Measurements from ENCODE around the gene ATP2C2. TPM values are rescaled to one million over a fixed set of nuclear protein-coding genes. Genes with fewer than 3 reads are reported as not detected.

Gene ATP2C2
- total RNA-seq, 1 experiment from 2014 or later, result 20.3 TPM

DNA sequence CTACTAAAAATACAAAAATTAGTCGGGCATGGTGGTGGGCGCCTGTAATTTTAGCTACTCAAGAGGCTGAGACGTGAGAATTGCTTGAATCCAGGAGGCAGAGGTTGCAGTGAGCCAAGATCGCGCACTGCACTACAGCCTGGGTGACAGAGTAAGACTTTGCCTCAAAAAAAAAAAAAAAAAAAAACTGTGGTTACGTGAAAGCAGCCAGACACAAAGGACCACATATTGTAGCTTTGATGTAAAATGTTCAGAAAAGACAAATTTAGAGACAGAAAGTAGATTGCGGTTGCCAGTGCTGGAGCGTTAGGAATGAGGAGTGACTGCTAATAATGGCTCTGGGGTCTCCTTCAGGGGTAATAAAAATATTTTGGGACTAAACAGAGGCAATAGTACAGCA, 140.2 kb downstream of the ATP2C2 start:
- ChIA-PET RAD21 (ENCODE audit: low non-redundant PET in 1 of 2, low total read pairs in 2 of 2, uncharacterized antibody in 2 of 2, unreplicated experiment in 2 of 2) (interaction anchor here in 1 of 2 experiments (0.7 kb wide), 1 partner anchor 173 kb away, joined by 4 read pairs; no protein-coding TSS in a partner anchor), CTCF (interaction anchor here (1.1 kb wide), 1 partner anchor 463 kb away, joined by 6 read pairs; no protein-coding TSS in a partner anchor)

DNA sequence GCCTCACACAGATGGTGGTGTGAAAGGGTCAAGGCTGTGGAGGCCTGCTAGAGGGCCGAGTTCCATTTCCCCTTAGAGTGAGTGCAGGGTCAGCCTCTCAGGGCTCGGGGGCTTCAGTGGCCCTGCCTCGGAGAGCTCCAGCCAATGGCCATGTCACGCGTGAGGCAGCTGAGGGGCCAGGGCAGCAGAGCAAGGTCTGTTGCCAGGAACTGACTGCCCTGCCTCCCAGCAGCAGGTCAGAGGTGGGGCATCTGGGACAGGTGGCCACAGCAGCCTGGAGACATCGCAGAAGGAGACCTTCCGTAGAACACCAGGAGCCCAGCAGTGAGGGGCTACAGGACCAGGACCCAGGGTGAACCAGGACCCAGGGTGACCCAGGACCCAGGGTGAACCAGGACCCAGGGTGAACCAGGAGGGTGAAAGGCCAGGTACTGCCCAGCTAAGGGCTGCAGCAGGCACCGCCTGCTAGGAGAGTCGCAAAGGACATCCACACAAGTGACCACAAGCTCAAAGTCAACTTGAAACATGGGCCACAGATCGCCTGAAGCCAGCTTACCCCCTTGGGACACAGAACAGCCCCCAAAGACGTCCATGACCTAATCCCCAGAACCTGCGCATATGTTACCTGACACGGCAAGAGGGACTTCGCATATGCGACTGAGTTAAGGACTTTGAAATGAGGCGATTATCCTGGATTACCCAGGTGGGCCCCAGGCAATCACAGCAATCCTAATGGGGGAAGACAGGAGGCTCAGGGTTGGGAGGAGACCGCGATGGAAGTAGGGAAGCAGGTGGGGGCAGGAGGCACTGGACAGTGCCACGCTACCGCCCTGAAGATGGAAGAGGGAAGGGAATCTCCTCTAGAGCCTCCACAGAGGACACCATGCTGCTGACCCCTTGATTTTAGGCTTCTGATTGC, 141.0 kb downstream of the ATP2C2 start:
- BruUV-seq (replicated peaks), result no TSS peak
- Histone ChIP-seq H3K27me3 (ENCODE audit: insufficient read depth, low read length) (no peaks in the 10 kb centered on the region), H3K9ac (ENCODE audit: low read length) (no peak overlapping the region), H3K4me2 (ENCODE audit: low read length) (no peak overlapping the region), H3K4me1 (ENCODE audit: control insufficient read depth in 1 of 2, insufficient read depth in 2 of 2, low read length in 2 of 2) (peaks cover 13 to 40% of the 10 kb centered on the region in 2 experiments), H3K27ac (ENCODE audit: low read depth, low read length) (no peak overlapping the region), H3K4me3 (replicated peaks in 1 of 2; ENCODE audit: low read depth in 1 of 2, low read length in 2 of 2) (no peak overlapping the region), H3K79me2 (ENCODE audit: insufficient read depth, low read length) (no peaks in the 10 kb centered on the region), H3K36me3 (ENCODE audit: control insufficient read depth in 1 of 2, insufficient read depth in 2 of 2, low read length in 2 of 2) (no peaks in the 10 kb centered on the region), H2AFZ (ENCODE audit: low read depth, low read length, poor library complexity, severe bottlenecking) (no peak overlapping the region), H4K20me1 (ENCODE audit: insufficient read depth) (no peaks in the 10 kb centered on the region), H3K9me2 (ENCODE audit: insufficient read depth) (no peaks in the 10 kb centered on the region), H3K9me3 (ENCODE audit: control insufficient read depth in 1 of 2, insufficient read depth in 1 of 2, low read depth in 1 of 2, low read length in 2 of 2) (no peaks in the 10 kb centered on the region)
- intact Hi-C loops (cut with micrococcal nuclease), result loop anchor here (10.0 kb wide), 1 partner anchor 554 kb away; the partner anchor contains the start of gene OSGIN1
- CTCF ChIA-PET, result interaction anchor here (1.0 to 3.7 kb wide), 6 partner anchors 16 to 462 kb away, joined by 3 to 44 read pairs (median 4); no protein-coding TSS in a partner anchor
- RAD21 ChIA-PET (ENCODE audit: low non-redundant PET in 1 of 2, low total read pairs in 2 of 2, uncharacterized antibody in 2 of 2, unreplicated experiment in 2 of 2), result no interaction called here
- POLR2A ChIA-PET, result interaction anchor here (0.7 kb wide), 1 partner anchor 504 kb away, joined by 3 read pairs; no protein-coding TSS in a partner anchor
- DNase-seq (ENCODE audit: low read depth, low spot score) (no peak), ATAC-seq (no peak)
- TF ChIP-seq, protein P1, sequence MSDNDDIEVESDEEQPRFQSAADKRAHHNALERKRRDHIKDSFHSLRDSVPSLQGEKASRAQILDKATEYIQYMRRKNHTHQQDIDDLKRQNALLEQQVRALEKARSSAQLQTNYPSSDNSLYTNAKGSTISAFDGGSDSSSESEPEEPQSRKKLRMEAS (IDR thresholded peaks at IDR 0.05), result no peak
- TF ChIP-seq SP1 (IDR thresholded peaks at IDR 0.05; ENCODE audit: low read depth), result no peak
- no peak for TF ChIP-seq SIN3A (IDR thresholded peaks at IDR 0.05; ENCODE audit: low read depth)
- TF ChIP-seq EZH2phosphoT487 (IDR thresholded peaks at IDR 0.05; ENCODE audit: borderline replicate concordance), result no peak
- no peak for TF ChIP-seq RAD21 (IDR thresholded peaks at IDR 0.05; ENCODE audit: low read depth)
- TF ChIP-seq, protein P2, sequence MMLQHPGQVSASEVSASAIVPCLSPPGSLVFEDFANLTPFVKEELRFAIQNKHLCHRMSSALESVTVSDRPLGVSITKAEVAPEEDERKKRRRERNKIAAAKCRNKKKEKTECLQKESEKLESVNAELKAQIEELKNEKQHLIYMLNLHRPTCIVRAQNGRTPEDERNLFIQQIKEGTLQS (IDR thresholded peaks at IDR 0.05), result no peak
- no peak for TF ChIP-seq EZH2 (IDR thresholded peaks at IDR 0.05)
- TF ChIP-seq FOSL1 (IDR thresholded peaks at IDR 0.05; ENCODE audit: low read depth), result no peak
- TF ChIP-seq EGR1 (IDR thresholded peaks at IDR 0.05; ENCODE audit: low read depth), result no peak
- no peak for TF ChIP-seq SRF (IDR thresholded peaks at IDR 0.05; ENCODE audit: low read depth)
- no peak for TF ChIP-seq POLR2AphosphoS5 (IDR thresholded peaks at IDR 0.05; ENCODE audit: low read depth, low read length)
- TF ChIP-seq, protein P3, sequence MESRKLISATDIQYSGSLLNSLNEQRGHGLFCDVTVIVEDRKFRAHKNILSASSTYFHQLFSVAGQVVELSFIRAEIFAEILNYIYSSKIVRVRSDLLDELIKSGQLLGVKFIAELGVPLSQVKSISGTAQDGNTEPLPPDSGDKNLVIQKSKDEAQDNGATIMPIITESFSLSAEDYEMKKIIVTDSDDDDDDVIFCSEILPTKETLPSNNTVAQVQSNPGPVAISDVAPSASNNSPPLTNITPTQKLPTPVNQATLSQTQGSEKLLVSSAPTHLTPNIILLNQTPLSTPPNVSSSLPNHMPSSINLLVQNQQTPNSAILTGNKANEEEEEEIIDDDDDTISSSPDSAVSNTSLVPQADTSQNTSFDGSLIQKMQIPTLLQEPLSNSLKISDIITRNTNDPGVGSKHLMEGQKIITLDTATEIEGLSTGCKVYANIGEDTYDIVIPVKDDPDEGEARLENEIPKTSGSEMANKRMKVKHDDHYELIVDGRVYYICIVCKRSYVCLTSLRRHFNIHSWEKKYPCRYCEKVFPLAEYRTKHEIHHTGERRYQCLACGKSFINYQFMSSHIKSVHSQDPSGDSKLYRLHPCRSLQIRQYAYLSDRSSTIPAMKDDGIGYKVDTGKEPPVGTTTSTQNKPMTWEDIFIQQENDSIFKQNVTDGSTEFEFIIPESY (IDR thresholded peaks at IDR 0.05; ENCODE audit: extremely low read depth, insufficient replicate concordance, low read length), result no peak

More for the DNA sequence above, 140.2 kb downstream of the ATP2C2 start:
- intact Hi-C loops (cut with micrococcal nuclease), result loop anchor here (10.0 kb wide), 1 partner anchor 554 kb away; the partner anchor contains the start of gene OSGIN1
- DNase-seq (ENCODE audit: low read depth, low spot score) (no peak), ATAC-seq (no peak)
- H3K9me2 ChIP-seq (ENCODE audit: insufficient read depth), result no peaks in the 10 kb centered on the region
- H3K4me1 ChIP-seq (ENCODE audit: control insufficient read depth in 1 of 2, insufficient read depth in 2 of 2, low read length in 2 of 2), result peaks cover 17 to 46% of the 10 kb centered on the region in 2 experiments
- BruUV-seq (replicated peaks), result no TSS peak
- H3K36me3 ChIP-seq (ENCODE audit: control insufficient read depth in 1 of 2, insufficient read depth in 2 of 2, low read length in 2 of 2), result no peaks in the 10 kb centered on the region
- H3K4me2 ChIP-seq (ENCODE audit: low read length), result no peak overlapping the region
- no peak for TF ChIP-seq POLR2A (IDR thresholded peaks at IDR 0.05; ENCODE audit: borderline replicate concordance, extremely low read depth, insufficient read depth, insufficient read length)
- no peak for TF ChIP-seq FOSL1 (IDR thresholded peaks at IDR 0.05; ENCODE audit: low read depth)
- TF ChIP-seq YY1 (IDR thresholded peaks at IDR 0.05; ENCODE audit: extremely low read depth, insufficient replicate concordance, low read depth, low read length), result no peak
- no peak for TF ChIP-seq SRF (IDR thresholded peaks at IDR 0.05; ENCODE audit: low read depth)
- TF ChIP-seq SP1 (IDR thresholded peaks at IDR 0.05; ENCODE audit: low read depth), result no peak
- TF ChIP-seq ELF1 (IDR thresholded peaks at IDR 0.05; ENCODE audit: borderline replicate concordance, low read depth), result no peak
- TF ChIP-seq SIN3A (IDR thresholded peaks at IDR 0.05; ENCODE audit: low read depth), result no peak
- TF ChIP-seq, protein P2 (IDR thresholded peaks at IDR 0.05), result no peak
- TF ChIP-seq EZH2phosphoT487 (IDR thresholded peaks at IDR 0.05; ENCODE audit: borderline replicate concordance), result no peak
- TF ChIP-seq TCF7L2 (IDR thresholded peaks at IDR 0.05; ENCODE audit: borderline replicate concordance, extremely low read depth, insufficient read depth, insufficient read length), result no peak
- TF ChIP-seq CEBPB (IDR thresholded peaks at IDR 0.05; ENCODE audit: low read depth), result no peak
- no peak overlapping the region for H2AFZ ChIP-seq (ENCODE audit: low read depth, low read length, poor library complexity, severe bottlenecking)
- H3K27me3 ChIP-seq (ENCODE audit: insufficient read depth, low read length), result no peaks in the 10 kb centered on the region
- H3K9me3 ChIP-seq (ENCODE audit: control insufficient read depth in 1 of 2, insufficient read depth in 1 of 2, low read depth in 1 of 2, low read length in 2 of 2), result no peaks in the 10 kb centered on the region
- peaks cover 7% of the 10 kb centered on the region for H3K79me2 ChIP-seq (ENCODE audit: insufficient read depth, low read length)
- no peak overlapping the region for H3K27ac ChIP-seq (ENCODE audit: low read depth, low read length)
- POLR2A ChIA-PET, result interaction anchor here (0.7 kb wide), 1 partner anchor 503 kb away, joined by 3 read pairs; no protein-coding TSS in a partner anchor
- H3K4me3 ChIP-seq (replicated peaks in 1 of 2; ENCODE audit: low read depth in 1 of 2, low read length in 2 of 2), result no peak overlapping the region
- no peaks in the 10 kb centered on the region for H4K20me1 ChIP-seq (ENCODE audit: insufficient read depth)
- H3K9ac ChIP-seq (ENCODE audit: low read length), result no peak overlapping the region

Measured in HCT116 (cell line).